GM12864 (cell line): ENCODE measurements around the gene KATNAL1.

Source experiments
- DNase-seq: peaks from one replicate; pipeline ENCODE4 v3.0.0-alpha.2; 2011; ENCODE audit warnings: low read depth
- H3K4me3 ChIP-seq: 2 replicates; pipeline ENCODE4 v1.5.1; 2011; ENCODE audit warnings: mild to moderate bottlenecking, low read depth, low read length, control low read depth
- CTCF ChIP-seq: IDR thresholded peaks from 2 replicates; pipeline ENCODE4 v1.5.1; 2011; ENCODE audit warnings: low read depth, mild to moderate bottlenecking, moderate library complexity, low read length, control low read depth, inconsistent platforms; ENCODE audit errors: missing control alignments

KATNAL1 gene

GRCh38 chr13:30319655-30320054, 12.3 kb upstream of the KATNAL1 start:
- H3K4me3 ChIP-seq, result no peak overlapping the region
- DNase-seq, result no peak
- no peak for TF ChIP-seq CTCF

GRCh38 chr13:30319130-30319529, 11.8 kb upstream of the KATNAL1 start:
- DNase-seq, result no peak

GRCh38 chr13:30318026-30318425, 10.7 kb upstream of the KATNAL1 start:
- TF ChIP-seq CTCF, result no peak
- DNase-seq, result no peak
- H3K4me3 ChIP-seq, result no peak overlapping the region

More at GRCh38 chr13:30319130-30319529, 11.8 kb upstream of the KATNAL1 start:
- H3K4me3 ChIP-seq, result no peak overlapping the region
- no peak for TF ChIP-seq CTCF

GRCh38 chr13:30314562-30314961, 7.2 kb upstream of the KATNAL1 start:
- no peak for DNase-seq
- TF ChIP-seq CTCF, result no peak
- no peak overlapping the region for H3K4me3 ChIP-seq

GRCh38 chr13:30314069-30314468, 6.7 kb upstream of the KATNAL1 start:
- H3K4me3 ChIP-seq, result no peak overlapping the region
- DNase-seq, result no peak
- TF ChIP-seq CTCF, result no peak

GRCh38 chr13:30313311-30313710, 6.0 kb upstream of the KATNAL1 start:
- DNase-seq, result no peak
- no peak overlapping the region for H3K4me3 ChIP-seq
- no peak for TF ChIP-seq CTCF

- no peak for TF ChIP-seq CTCF
- H3K4me3 ChIP-seq, result no peak overlapping the region
- DNase-seq, result no peak
These were observed 5.6 kb upstream of the KATNAL1 start for GRCh38 chr13:30312904-30313303.
